Measurements from ENCODE around the gene ARHGAP22.

The ARHGAP22 gene

DNA sequence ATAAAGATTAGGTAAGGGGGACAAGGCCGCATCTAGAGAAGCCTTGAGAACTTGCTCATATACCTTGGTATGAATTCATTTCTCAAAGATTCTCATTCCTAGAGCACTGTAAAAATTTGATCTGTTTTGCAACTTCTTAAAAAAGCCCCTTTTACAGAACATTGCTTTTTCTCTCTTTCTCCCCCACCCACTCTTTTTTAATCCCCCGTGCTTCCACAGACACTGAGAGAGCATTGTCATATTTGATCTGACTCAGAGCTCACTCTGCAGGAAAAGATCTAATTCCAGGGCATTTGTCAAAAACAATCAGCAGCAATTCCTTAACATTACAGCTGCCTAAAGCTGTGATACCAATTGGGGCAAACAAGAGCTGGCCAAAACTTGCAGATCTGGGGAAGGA lies 92.0 kb downstream of the ARHGAP22 start:
- Histone ChIP-seq H3K4me3 (replicated peaks; ENCODE audit: insufficient read depth, low read length) (no peak overlapping the region), H3K27me3 (ENCODE audit: insufficient read depth, poor library complexity, severe bottlenecking) (no peaks in the 10 kb centered on the region), H3K27ac (replicated peaks) (no peak overlapping the region)
- TF ChIP-seq, protein P1, sequence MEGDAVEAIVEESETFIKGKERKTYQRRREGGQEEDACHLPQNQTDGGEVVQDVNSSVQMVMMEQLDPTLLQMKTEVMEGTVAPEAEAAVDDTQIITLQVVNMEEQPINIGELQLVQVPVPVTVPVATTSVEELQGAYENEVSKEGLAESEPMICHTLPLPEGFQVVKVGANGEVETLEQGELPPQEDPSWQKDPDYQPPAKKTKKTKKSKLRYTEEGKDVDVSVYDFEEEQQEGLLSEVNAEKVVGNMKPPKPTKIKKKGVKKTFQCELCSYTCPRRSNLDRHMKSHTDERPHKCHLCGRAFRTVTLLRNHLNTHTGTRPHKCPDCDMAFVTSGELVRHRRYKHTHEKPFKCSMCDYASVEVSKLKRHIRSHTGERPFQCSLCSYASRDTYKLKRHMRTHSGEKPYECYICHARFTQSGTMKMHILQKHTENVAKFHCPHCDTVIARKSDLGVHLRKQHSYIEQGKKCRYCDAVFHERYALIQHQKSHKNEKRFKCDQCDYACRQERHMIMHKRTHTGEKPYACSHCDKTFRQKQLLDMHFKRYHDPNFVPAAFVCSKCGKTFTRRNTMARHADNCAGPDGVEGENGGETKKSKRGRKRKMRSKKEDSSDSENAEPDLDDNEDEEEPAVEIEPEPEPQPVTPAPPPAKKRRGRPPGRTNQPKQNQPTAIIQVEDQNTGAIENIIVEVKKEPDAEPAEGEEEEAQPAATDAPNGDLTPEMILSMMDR (IDR thresholded peaks at IDR 0.05; ENCODE audit: insufficient read depth, low read length): no peak
- TF ChIP-seq, protein P2, sequence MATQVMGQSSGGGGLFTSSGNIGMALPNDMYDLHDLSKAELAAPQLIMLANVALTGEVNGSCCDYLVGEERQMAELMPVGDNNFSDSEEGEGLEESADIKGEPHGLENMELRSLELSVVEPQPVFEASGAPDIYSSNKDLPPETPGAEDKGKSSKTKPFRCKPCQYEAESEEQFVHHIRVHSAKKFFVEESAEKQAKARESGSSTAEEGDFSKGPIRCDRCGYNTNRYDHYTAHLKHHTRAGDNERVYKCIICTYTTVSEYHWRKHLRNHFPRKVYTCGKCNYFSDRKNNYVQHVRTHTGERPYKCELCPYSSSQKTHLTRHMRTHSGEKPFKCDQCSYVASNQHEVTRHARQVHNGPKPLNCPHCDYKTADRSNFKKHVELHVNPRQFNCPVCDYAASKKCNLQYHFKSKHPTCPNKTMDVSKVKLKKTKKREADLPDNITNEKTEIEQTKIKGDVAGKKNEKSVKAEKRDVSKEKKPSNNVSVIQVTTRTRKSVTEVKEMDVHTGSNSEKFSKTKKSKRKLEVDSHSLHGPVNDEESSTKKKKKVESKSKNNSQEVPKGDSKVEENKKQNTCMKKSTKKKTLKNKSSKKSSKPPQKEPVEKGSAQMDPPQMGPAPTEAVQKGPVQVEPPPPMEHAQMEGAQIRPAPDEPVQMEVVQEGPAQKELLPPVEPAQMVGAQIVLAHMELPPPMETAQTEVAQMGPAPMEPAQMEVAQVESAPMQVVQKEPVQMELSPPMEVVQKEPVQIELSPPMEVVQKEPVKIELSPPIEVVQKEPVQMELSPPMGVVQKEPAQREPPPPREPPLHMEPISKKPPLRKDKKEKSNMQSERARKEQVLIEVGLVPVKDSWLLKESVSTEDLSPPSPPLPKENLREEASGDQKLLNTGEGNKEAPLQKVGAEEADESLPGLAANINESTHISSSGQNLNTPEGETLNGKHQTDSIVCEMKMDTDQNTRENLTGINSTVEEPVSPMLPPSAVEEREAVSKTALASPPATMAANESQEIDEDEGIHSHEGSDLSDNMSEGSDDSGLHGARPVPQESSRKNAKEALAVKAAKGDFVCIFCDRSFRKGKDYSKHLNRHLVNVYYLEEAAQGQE (IDR thresholded peaks at IDR 0.05; ENCODE audit: insufficient replicate concordance, low read depth): no peak
- TF ChIP-seq SPI1 (IDR thresholded peaks at IDR 0.05; ENCODE audit: borderline replicate concordance, low read depth) (no peak), GABPA (IDR thresholded peaks at IDR 0.05; ENCODE audit: low read depth) (no peak), POLR2AphosphoS5 (IDR thresholded peaks at IDR 0.05; ENCODE audit: low read depth) (no peak)
- no peak for DNase-seq (ENCODE audit: low read depth in 1 of 2, low spot score in 1 of 2)

DNA sequence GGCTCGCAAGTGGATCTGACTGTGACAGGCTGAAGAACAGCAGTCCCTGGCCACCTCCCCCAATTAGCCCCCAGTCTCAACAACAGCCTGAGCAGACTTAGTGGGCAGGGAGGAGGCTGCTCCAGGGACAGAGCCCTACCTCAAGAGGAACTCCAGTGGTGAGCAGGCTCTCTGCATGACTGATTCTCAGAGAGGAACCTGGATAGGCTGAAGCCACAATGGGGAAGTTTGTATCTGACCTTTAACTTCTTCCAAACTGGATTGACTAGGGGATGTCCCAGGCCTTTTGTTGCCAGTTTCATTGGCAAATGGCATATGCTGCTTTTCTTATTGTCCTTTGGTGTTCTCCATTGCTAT lies 93.0 kb downstream of the ARHGAP22 start:
- Histone ChIP-seq H3K4me3 (replicated peaks; ENCODE audit: insufficient read depth, low read length) (no peak overlapping the region), H3K27ac (replicated peaks) (no peak overlapping the region), H3K27me3 (ENCODE audit: insufficient read depth, poor library complexity, severe bottlenecking) (no peaks in the 10 kb centered on the region)
- peak; percentile 86; the same call in 1 of the 2 replicates for TF ChIP-seq SPI1 (IDR thresholded peaks at IDR 0.05; ENCODE audit: borderline replicate concordance, low read depth)
- TF ChIP-seq, protein P2 (IDR thresholded peaks at IDR 0.05; ENCODE audit: insufficient replicate concordance, low read depth): no peak
- peak in 1 of 2 experiments; percentile 81 for DNase-seq (ENCODE audit: low read depth in 1 of 2, low spot score in 1 of 2)

DNA sequence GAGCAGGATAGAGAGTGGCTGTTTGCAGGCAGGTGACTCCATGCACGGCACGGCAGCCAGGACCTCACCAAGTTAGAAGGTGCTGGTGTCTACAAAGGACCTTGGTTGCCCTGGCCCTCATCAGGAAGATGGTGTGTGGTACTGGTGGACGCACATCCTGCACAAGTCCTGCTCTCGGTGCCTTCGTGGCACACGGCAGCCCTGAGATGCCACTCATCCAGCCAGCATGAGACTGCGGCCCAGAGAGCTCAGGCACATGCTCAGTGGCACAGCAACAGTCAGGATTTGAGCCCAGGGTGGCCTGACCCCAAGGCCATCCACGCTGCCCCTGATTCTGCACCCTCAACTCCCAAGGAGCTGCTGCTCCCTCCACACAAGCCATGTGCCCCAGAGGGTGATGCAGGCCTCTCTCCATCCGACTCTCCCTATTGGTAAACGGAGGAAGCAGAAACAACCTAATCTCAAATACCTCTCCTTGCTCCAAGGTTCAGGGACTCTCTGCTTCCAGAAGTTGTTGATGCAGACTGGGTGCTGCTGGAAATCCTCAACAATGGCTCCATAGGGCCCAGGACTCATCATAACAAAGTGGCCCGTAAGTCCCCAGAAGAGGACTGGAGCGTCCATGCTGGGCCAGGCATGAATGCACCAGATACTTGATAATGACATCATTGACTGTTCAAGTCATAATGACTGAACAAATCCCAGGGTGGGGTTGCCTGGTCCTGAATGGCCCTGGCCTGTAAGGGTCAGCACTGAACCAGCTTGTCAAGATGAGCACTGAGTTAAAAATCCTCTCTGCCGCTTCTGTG lies 93.6 kb downstream of the ARHGAP22 start:
- Histone ChIP-seq H3K27me3 (ENCODE audit: insufficient read depth, poor library complexity, severe bottlenecking) (no peaks in the 10 kb centered on the region), H3K27ac (replicated peaks) (no peak overlapping the region), H3K4me3 (replicated peaks; ENCODE audit: insufficient read depth, low read length) (no peak overlapping the region)
- TF ChIP-seq GABPA (IDR thresholded peaks at IDR 0.05; ENCODE audit: low read depth) (no peak), SPI1 (IDR thresholded peaks at IDR 0.05; ENCODE audit: borderline replicate concordance, low read depth) (no peak)
- DNase-seq (ENCODE audit: low read depth in 1 of 2, low spot score in 1 of 2): no peak

DNA sequence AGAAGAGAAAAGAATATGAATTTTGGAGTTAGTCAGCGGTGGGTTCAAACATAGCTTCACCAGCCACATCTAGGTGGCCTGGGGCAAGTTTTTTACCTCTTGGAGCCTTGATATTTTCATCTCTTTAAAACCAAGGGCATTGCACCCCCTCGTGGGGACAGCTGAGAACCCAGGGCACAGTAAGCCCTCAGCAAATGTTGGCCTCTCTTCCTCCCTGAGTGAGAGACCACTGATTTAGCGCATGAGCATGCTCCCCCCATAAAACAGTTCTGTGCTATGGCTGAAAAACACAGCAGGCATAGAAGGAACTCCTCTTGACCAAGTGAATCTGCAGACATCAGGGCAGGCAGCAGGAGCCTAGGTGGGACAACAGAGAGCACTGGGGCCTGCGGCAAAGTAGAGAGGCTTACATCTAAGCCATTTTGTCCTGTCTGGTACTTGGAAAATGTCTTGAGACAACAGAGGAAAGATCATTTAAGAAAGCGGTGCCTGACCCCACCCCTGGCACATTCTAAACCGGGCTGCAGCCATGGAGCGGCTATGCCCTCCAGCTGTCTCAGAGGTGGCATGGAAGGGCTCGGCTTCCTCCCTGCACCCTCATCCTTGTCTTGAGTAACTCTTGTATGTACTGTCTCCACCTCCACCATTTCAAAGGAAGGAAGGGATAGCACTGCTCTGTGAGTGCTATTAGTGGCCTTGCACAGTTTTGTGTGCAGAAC lies 94.7 kb downstream of the ARHGAP22 start:
- H3K27me3 ChIP-seq (ENCODE audit: insufficient read depth, poor library complexity, severe bottlenecking): no peaks in the 10 kb centered on the region
- no peak overlapping the region for H3K27ac ChIP-seq (replicated peaks)
- DNase-seq (ENCODE audit: low read depth in 1 of 2, low spot score in 1 of 2): peak in 1 of 2 experiments; percentile 33
- H3K4me3 ChIP-seq (replicated peaks; ENCODE audit: insufficient read depth, low read length): no peak overlapping the region
- TF ChIP-seq GABPA (IDR thresholded peaks at IDR 0.05; ENCODE audit: low read depth): no peak
- TF ChIP-seq, protein P1 (IDR thresholded peaks at IDR 0.05; ENCODE audit: insufficient read depth, low read length): no peak
- TF ChIP-seq SPI1 (IDR thresholded peaks at IDR 0.05; ENCODE audit: borderline replicate concordance, low read depth): no peak
- TF ChIP-seq, protein P2 (IDR thresholded peaks at IDR 0.05; ENCODE audit: insufficient replicate concordance, low read depth): no peak
- no peak for TF ChIP-seq POLR2AphosphoS5 (IDR thresholded peaks at IDR 0.05; ENCODE audit: low read depth)
